Mesenchymal stem cell (in vitro differentiated cells and primary cell): ENCODE measurements around the gene HLA-A.

Source experiments
- DNase-seq: peaks from one replicate; pipeline ENCODE4 v3.0.0-alpha.2; 2013
- H2AFZ ChIP-seq: one replicate; pipeline ENCODE4 v1.6.1; 2013; ENCODE audit warnings: low read depth, mild to moderate bottlenecking, control low read depth, inconsistent platforms, low read length, moderate library complexity
- H2AK5ac ChIP-seq: 2 replicates; pipeline ENCODE4 v1.6.1; 2013; ENCODE audit warnings: low read length, moderate library complexity, mild to moderate bottlenecking, inconsistent platforms; ENCODE audit not compliant: severe bottlenecking
- H2BK120ac ChIP-seq: one replicate; pipeline ENCODE4 v1.6.1; 2013; ENCODE audit warnings: low read depth, mild to moderate bottlenecking, inconsistent platforms, low read length, moderate library complexity
- H2BK12ac ChIP-seq, 2 experiments: one replicate each; pipeline ENCODE4 v1.6.1; 2013; ENCODE audit warnings: inconsistent platforms in 2 of 2, low read length in 2 of 2, mild to moderate bottlenecking in 2 of 2, moderate library complexity in 2 of 2, control low read depth in 1 of 2
- H2BK15ac ChIP-seq: one replicate; pipeline ENCODE4 v1.6.1; 2013; ENCODE audit warnings: mild to moderate bottlenecking, low read depth, inconsistent platforms; ENCODE audit not compliant: poor library complexity, severe bottlenecking
- H2BK5ac ChIP-seq: 2 replicates; pipeline ENCODE4 v1.6.1; 2013; ENCODE audit warnings: low read depth, mild to moderate bottlenecking, low read length, control low read depth, inconsistent platforms; ENCODE audit not compliant: poor library complexity, severe bottlenecking
- H3K14ac ChIP-seq, 2 experiments: one replicate each; pipeline ENCODE4 v1.6.1; 2013; ENCODE audit warnings: inconsistent platforms in 2 of 2, low read length in 2 of 2, control low read depth in 1 of 2, mild to moderate bottlenecking in 1 of 2, moderate library complexity in 1 of 2
- H3K18ac ChIP-seq, 2 experiments: one replicate each; pipeline ENCODE4 v1.6.1; 2013; ENCODE audit warnings: inconsistent platforms in 2 of 2, low read length in 2 of 2, control low read depth in 1 of 2, low read depth in 1 of 2, mild to moderate bottlenecking in 1 of 2
- H3K23ac ChIP-seq, 2 experiments: one replicate each; pipeline ENCODE4 v1.6.1; 2013; ENCODE audit warnings: inconsistent platforms in 2 of 2, low read length in 2 of 2, mild to moderate bottlenecking in 2 of 2, moderate library complexity in 2 of 2, control low read depth in 1 of 2
- H3K27ac ChIP-seq: 2 replicates; pipeline ENCODE4 v1.5.1; 2013; ENCODE audit warnings: mild to moderate bottlenecking, moderate library complexity, low read length, control low read depth, inconsistent platforms; ENCODE audit not compliant: poor library complexity, severe bottlenecking
- H3K27me3 ChIP-seq, 2 experiments: 2 replicates each; pipeline versions ENCODE4 v1.6.1 to v1.7.0; 2013; ENCODE audit warnings: low read length in 2 of 2, mild to moderate bottlenecking in 2 of 2, moderate library complexity in 2 of 2, control low read depth in 1 of 2, inconsistent platforms in 1 of 2; ENCODE audit not compliant: control insufficient read depth in 1 of 2, insufficient read depth in 1 of 2
- H3K36me3 ChIP-seq, 2 experiments: 2 replicates each; pipeline versions ENCODE4 v1.6.1 to v1.7.0; 2013; ENCODE audit warnings: low read length in 2 of 2, control low read depth in 1 of 2, inconsistent platforms in 1 of 2, low read depth in 1 of 2, mild to moderate bottlenecking in 1 of 2; ENCODE audit not compliant: insufficient read depth in 2 of 2, control insufficient read depth in 1 of 2
- H3K4ac ChIP-seq, 2 experiments: one replicate each; pipeline ENCODE4 v1.6.1; 2013; ENCODE audit warnings: inconsistent platforms in 2 of 2, low read length in 2 of 2, mild to moderate bottlenecking in 2 of 2, moderate library complexity in 2 of 2, control low read depth in 1 of 2, low read depth in 1 of 2
- H3K4me1 ChIP-seq: 2 replicates; pipeline ENCODE4 v1.6.1; 2013; ENCODE audit warnings: low read depth, low read length, control low read depth; ENCODE audit not compliant: control insufficient read depth, insufficient read depth
- H3K4me2 ChIP-seq: 2 replicates; pipeline ENCODE4 v1.6.1; 2013; ENCODE audit warnings: low read length, mild to moderate bottlenecking, inconsistent platforms; ENCODE audit not compliant: poor library complexity, severe bottlenecking
- H3K4me3 ChIP-seq, 2 experiments: 2 replicates each; pipeline versions ENCODE4 v1.5.1 to v1.7.0; 2013; ENCODE audit warnings: low read length in 2 of 2, mild to moderate bottlenecking in 2 of 2, control low read depth in 1 of 2, low read depth in 1 of 2; ENCODE audit not compliant: insufficient read depth in 1 of 2
- H3K79me1 ChIP-seq: replicated peaks from 2 replicates; pipeline ENCODE4 v1.6.1; 2013; ENCODE audit warnings: mild to moderate bottlenecking, control low read depth, low read length, inconsistent platforms; ENCODE audit not compliant: poor library complexity, severe bottlenecking
- H3K9ac ChIP-seq: 2 replicates; pipeline ENCODE4 v1.7.0; 2013; ENCODE audit warnings: mild to moderate bottlenecking, low read length, moderate library complexity
- H3K9me3 ChIP-seq: 2 replicates; pipeline ENCODE4 v1.7.0; 2013; ENCODE audit warnings: mild to moderate bottlenecking, low read length; ENCODE audit not compliant: control insufficient read depth
- H4K8ac ChIP-seq: one replicate; pipeline ENCODE4 v1.6.1; 2013; ENCODE audit warnings: inconsistent platforms, mild to moderate bottlenecking, low read length, moderate library complexity
- H4K91ac ChIP-seq: one replicate; pipeline ENCODE4 v1.6.1; 2013; ENCODE audit warnings: mild to moderate bottlenecking, low read length, inconsistent platforms
- WGBS: methylation state at CpG from one replicate; pipeline ENCODE4 v1.1.7; 2013; ENCODE audit warnings: mixed read lengths; 5-methylcytosine and 5-hydroxymethylcytosine counted together

The HLA-A gene

DNA sequence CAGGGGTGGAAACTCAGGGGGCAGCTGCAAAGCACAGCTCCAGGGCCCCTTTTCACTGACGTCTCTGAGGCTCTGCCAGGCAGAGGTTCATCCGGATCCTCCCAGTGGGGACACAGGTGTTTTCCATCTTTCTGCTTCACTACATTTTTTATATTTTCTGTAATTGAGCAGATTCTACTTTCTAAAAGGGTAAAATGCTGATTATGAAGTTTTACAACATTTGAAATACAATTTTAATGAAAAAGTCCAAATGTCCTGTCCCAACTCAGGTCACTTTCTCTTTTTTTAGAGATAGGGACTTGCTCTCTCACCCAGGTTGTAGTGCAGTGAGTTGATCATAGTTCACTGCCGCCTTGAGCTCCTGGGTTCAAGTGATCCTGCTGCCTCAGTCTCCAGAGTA is 41.9 kb downstream of the HLA-A start:
- H3K27ac ChIP-seq: no peak overlapping the region
- H3K4me1 ChIP-seq: no peaks in the 10 kb centered on the region
- H3K9me3 ChIP-seq: no peaks in the 10 kb centered on the region
- no peak overlapping the region for H2AK5ac ChIP-seq
- H2BK120ac ChIP-seq: no peak overlapping the region
- no peak overlapping the region for H4K8ac ChIP-seq
- no peak overlapping the region for H3K4ac ChIP-seq
- no peak overlapping the region for H2AFZ ChIP-seq
- H2BK5ac ChIP-seq: no peak overlapping the region
- WGBS: 91% methylated on average over 2 of the region's 3 CpGs
- no peak overlapping the region for H3K14ac ChIP-seq
- H3K18ac ChIP-seq: no peak overlapping the region
- H2BK12ac ChIP-seq: no peak overlapping the region
- H3K9ac ChIP-seq: no peak overlapping the region
- no peak overlapping the region for H2BK15ac ChIP-seq
- DNase-seq: no peak
- no peak overlapping the region for H4K91ac ChIP-seq
- H3K79me1 ChIP-seq: no peaks in the 10 kb centered on the region
- H3K4me2 ChIP-seq: no peak overlapping the region
- H3K23ac ChIP-seq: no peak overlapping the region
- H3K27me3 ChIP-seq: peaks cover 11 to 36% of the 10 kb centered on the region in 2 experiments
- no peak overlapping the region for H3K4me3 ChIP-seq
- H3K36me3 ChIP-seq: no peaks in the 10 kb centered on the region

DNA sequence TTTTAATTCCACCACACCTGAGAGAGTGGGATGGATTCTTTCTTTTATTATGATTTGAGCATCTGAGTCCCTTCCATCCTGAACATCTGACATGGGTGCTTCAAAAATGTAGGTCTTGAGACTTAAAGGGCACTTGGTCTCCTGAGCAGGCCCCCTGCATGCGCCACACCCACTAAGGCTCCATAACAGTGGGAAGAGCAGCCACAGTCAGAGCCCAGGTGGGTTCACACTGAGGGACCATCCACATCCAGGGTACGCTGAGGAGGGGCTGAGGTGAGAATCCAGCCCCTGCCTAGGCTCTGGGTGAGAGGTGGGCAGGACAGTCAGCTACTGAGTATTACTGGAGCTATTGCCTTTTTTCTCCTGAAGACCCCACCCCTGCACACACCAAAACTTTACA is 42.7 kb downstream of the HLA-A start:
- DNase-seq: no peak
- Histone ChIP-seq H4K91ac (no peak overlapping the region), H3K18ac (no peak overlapping the region), H2BK15ac (no peak overlapping the region), H3K9me3 (no peaks in the 10 kb centered on the region), H3K27me3 (peaks cover 11 to 36% of the 10 kb centered on the region in 2 experiments), H2BK12ac (no peak overlapping the region), H3K27ac (no peak overlapping the region), H3K79me1 (no peaks in the 10 kb centered on the region), H3K23ac (no peak overlapping the region), H2AK5ac (no peak overlapping the region), H2BK120ac (no peak overlapping the region), H2AFZ (no peak overlapping the region), H3K9ac (no peak overlapping the region), H2BK5ac (no peak overlapping the region), H3K4me1 (no peaks in the 10 kb centered on the region), H3K4ac (no peak overlapping the region), H3K36me3 (no peaks in the 10 kb centered on the region), H3K14ac (no peak overlapping the region), H3K4me2 (no peak overlapping the region), H4K8ac (no peak overlapping the region), H3K4me3 (no peak overlapping the region)
- WGBS: 100% methylated on average over 2 of the region's 2 CpGs

DNA sequence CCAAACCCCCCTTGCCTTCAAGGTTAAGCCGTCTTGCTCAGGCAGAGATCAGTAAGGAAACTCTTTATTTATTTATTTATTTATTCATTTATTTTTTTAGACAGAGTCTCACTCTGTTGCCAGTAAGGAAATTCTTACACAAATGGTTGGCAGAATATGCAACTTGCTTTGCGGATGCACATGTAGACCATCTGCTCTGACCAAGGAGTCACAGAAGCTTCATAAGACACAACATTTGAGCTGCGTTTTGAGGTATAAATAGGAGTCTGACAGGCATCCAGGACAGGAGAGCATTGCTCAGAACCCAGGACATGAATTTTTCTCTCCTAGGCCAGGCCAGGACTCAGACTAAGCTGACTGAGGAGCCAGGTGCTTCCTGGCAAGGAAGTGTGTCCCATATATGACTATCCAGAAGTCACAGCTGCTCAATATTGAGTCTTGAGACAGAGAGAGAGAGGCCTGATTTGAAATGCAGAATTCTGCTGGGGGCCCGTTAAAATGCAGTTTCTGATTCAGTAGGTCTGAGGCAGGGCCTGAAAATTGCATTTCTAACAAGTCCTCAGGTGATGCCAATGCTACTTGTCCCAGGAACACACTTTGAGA is 43.9 kb downstream of the HLA-A start:
- H3K9me3 ChIP-seq: no peaks in the 10 kb centered on the region

DNA sequence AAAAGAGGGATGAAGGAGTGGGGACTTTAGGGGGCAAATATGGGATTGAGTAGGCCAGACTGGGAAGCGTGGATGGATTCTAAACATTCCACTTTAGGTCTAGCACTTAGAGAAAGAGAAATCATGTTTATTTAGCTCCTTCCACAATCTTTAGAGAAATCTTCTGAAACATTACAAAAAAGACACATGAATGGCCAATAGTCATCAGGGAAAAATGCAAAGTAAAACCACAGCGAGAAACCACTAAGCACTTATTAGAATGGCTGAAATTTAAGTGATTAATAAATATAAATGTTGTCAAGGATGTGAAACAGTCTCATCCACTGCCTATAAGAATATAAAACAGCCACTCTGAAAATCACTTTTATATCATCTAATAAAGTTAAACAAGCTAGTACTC is 46.9 kb downstream of the HLA-A start:
- no peak overlapping the region for H3K4ac ChIP-seq
- H3K4me3 ChIP-seq: no peak overlapping the region
- H3K27ac ChIP-seq: peak overlapping the region; percentile 60
- peak; percentile 58 for DNase-seq
- H3K9me3 ChIP-seq: no peaks in the 10 kb centered on the region
- H4K8ac ChIP-seq: no peak overlapping the region
- no peak overlapping the region for H2BK120ac ChIP-seq
- no peaks in the 10 kb centered on the region for H3K4me1 ChIP-seq
- H3K9ac ChIP-seq: no peak overlapping the region
- H2BK5ac ChIP-seq: no peak overlapping the region
- no peak overlapping the region for H2AFZ ChIP-seq
- no peak overlapping the region for H2BK12ac ChIP-seq
- no peaks in the 10 kb centered on the region for H3K36me3 ChIP-seq
- peaks cover 4 to 33% of the 10 kb centered on the region in 2 experiments for H3K27me3 ChIP-seq
- H3K18ac ChIP-seq: no peak overlapping the region
- H2AK5ac ChIP-seq: no peak overlapping the region
- H2BK15ac ChIP-seq: no peak overlapping the region
- H4K91ac ChIP-seq: no peak overlapping the region
- no peak overlapping the region for H3K4me2 ChIP-seq
- no CpG with 5 or more reads among the region's 2 CpGs for WGBS
- H3K14ac ChIP-seq: no peak overlapping the region
- no peak overlapping the region for H3K23ac ChIP-seq
- H3K79me1 ChIP-seq: no peaks in the 10 kb centered on the region

More for the DNA sequence above, 43.9 kb downstream of the HLA-A start:
- H3K4me1 ChIP-seq: no peaks in the 10 kb centered on the region
- no peak overlapping the region for H3K27ac ChIP-seq
- no peak overlapping the region for H3K4me2 ChIP-seq
- no peak overlapping the region for H4K91ac ChIP-seq
- no peak overlapping the region for H2BK120ac ChIP-seq
- no peak overlapping the region for H3K9ac ChIP-seq
- no peak for DNase-seq
- H3K79me1 ChIP-seq: no peaks in the 10 kb centered on the region
- no peak overlapping the region for H3K14ac ChIP-seq
- H3K4me3 ChIP-seq: no peak overlapping the region
- peaks cover 9 to 30% of the 10 kb centered on the region in 2 experiments for H3K27me3 ChIP-seq
- no peak overlapping the region for H2BK15ac ChIP-seq
- no peaks in the 10 kb centered on the region for H3K36me3 ChIP-seq
- H3K4ac ChIP-seq: no peak overlapping the region
- no peak overlapping the region for H2AFZ ChIP-seq
- H3K18ac ChIP-seq: no peak overlapping the region
- H4K8ac ChIP-seq: no peak overlapping the region
- H2BK12ac ChIP-seq: no peak overlapping the region
- no peak overlapping the region for H3K23ac ChIP-seq
- WGBS: 84% methylated on average over 3 of the region's 4 CpGs
- no peak overlapping the region for H2AK5ac ChIP-seq
- H2BK5ac ChIP-seq: no peak overlapping the region
